CD4-positive, alpha-beta T cell treated with Interleukin-4 for 1 hour (primary cell): ENCODE measurements around the gene OR10G2.
"Not testable (repeated sequence)": the region's sequence is repeated elsewhere in the genome, so short reads cannot be mapped to it uniquely, and the experiment has no call there.

Source experiments
- DNase-seq, 2 donors: peaks; one replicate each; pipeline ENCODE4 v3.0.0-alpha.2; 2020 to 2022

The OR10G2 gene, protein sequence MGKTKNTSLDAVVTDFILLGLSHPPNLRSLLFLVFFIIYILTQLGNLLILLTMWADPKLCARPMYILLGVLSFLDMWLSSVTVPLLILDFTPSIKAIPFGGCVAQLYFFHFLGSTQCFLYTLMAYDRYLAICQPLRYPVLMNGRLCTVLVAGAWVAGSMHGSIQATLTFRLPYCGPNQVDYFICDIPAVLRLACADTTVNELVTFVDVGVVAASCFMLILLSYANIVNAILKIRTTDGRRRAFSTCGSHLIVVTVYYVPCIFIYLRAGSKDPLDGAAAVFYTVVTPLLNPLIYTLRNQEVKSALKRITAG

DNA sequence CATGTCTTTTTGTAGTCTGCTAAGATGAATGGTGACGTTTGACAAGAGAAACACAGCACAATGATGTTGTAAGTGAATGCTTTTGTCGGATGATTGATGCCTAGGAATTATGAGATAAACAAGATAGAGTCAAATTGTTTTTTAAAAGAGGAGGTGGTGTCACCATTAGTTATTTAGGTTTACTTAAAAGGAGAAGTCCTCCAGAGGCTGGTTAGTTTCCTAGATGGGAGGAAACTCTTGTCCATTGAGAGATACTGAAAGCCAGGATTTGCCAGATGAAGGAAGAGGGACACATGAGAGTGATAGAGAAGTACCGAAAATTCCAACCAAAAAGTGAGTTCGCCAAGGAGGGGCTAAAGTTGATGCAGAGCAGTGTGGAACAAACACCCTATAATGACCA is at the start of gene OR10G2:
TSS of gene OR10G2 (minus strand) at position 101 of the 400 bp plus-strand sequence. CDS start at position 3, 98 bp downstream.
- no peak for DNase-seq

DNA sequence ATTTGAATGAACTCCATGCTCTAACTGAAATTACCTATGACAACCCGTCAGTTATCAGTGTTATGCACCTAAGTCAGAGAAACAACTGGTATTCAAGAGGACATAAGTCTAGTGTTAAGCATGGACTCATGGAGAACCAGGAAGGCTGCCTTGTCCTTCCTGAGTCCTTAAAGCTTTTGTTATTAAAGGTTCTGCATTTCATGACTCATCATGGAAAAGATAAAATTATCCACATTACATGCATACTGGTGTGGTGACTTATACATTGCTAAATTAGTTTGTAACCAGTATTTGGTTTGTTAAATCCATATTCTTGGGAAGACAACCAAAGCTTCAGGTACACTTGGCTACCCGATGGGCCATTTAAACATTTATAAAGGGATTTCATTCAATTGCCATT is 45.3 kb upstream of the OR10G2 start:
- DNase-seq: no peak

DNA sequence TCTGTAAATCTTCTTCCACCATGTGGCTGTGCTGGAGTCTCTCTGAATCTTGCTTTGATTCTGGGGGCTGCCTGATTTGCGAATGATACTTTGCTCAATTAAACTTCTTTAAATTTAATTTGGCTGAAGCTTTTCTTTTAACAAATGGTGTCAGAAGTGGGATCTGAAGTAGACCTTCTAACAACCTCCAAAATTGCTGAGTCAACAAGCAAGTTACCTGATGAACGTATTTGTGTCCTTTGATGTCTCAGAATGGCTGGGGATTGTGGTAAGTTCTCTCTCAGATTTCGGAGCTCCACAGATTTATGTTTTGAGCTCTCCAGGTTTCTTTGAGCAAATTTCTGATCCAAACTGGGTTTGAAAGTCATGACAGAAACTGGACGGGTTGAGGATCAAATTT is 40.8 kb upstream of the OR10G2 start:
- DNase-seq: no peak

DNA sequence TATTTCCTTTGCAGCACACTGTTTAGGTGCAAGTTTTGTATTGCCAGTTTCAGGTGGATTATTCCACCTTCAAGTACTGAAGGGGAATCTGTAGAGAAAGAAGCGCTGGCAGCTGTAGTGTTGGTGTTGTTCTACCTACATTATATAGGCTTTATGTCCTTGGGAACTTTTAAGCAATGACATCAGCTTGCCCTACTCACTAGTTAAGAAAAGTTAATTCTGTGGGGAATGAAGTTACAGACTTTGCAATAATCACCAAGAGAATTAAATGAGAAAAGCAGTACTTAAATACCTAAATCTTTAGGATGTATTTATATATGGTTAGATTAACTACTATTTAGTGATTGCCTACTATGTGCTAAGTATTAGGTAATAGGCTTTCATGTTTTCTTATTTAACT is 39.0 kb upstream of the OR10G2 start, which contains the start of gene OR4E1:
TSS of gene OR4E1 (minus strand) at position 101 of the 400 bp plus-strand sequence. CDS start 2,883 bp downstream, outside the sequence.
- no peak for DNase-seq

DNA sequence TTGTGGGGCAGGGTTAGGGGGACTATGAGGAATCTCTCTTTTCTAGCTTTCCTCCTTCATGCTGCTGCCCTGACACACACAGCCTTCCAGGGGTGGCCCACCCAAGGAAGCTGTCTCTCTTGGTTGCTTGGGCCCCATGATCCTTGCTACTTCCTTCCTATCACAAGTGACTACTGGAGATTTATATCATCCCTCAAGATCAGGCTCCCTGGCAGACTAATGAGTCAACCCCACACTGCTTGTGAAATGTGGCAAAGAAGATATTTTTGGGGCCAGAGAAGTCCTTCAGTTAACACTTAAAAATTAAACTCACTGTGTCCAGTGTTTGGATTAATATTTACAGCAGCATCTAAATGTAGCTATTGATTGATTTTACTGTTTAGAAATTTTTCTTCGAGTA is 37.4 kb upstream of the OR10G2 start:
- DNase-seq: no peak

DNA sequence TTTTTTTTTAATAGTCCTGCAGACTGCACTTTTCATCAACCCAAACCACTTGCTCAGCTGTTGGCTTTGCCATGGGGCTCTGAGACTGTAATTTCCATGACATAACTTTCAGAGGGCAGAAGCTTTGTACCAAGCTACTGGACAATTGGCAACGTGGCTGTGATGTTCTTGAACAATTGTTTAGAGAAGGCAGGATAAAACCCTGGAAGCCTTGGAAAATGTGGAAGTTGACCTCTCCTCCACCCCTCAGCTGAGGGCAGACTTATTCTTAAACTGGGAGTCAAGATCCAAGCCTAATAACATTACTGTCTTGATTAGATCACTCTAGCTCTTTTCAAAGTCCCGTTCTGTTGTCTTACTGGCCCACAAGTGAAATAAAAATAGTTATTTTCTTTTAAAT is 36.6 kb upstream of the OR10G2 start:
- no peak for DNase-seq

DNA sequence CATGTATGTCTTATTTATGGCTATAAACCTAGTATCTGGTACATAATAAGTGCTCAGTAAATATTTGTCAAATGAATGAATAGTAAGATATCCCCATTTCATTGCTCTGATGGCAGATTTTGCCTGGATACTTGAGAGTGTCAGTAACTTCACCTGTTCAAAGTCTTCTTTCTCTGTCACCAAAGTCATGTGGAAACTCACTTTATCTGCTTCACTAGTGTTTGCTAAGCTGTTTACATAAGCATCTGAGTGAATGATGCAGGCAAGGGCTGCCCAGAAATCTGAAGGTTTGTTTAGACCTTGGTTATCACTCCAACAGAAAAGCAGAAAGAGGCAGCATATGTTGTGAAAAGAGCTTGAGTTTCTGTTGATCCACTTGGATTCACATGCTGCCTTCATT is 34.5 kb upstream of the OR10G2 start:
- no peak for DNase-seq

DNA sequence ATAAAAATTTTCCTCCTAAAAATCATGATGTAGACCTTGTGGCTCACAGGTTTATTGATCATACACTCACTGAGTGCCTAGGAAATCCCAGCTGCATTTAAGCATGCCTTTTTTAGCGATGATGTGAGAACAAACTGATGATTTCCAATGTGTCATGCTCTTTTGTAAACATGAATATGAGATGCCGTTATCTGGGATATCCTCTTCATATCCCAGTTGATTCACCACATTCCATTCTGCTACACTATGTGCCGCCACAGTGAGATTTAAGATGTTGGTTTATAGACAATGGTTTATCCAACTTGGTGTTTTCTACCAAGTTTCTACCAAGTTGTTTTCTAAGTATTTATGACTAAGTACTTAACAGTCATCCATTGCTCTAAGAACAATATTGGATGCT is 33.6 kb upstream of the OR10G2 start:
- DNase-seq: no peak

DNA sequence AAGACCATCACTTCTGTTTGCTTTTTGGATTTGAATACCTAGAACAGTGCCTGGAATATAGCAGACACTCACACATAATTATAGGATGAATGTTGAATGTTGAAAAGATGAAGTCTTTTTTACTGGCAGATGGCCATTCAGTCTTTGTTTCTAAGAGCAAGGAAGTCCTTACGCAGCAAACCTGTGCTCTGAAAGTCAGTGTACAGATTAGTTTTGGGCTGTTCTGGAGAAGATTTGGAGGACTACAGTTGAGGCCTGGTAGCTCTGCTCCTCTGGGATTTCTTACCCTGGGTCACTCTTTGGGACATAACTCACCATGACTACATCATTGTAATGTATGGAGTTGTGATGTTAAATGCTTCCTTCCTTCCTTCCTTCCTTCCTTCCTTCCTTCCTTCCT is 22.2 kb upstream of the OR10G2 start:
- DNase-seq: no peak

DNA sequence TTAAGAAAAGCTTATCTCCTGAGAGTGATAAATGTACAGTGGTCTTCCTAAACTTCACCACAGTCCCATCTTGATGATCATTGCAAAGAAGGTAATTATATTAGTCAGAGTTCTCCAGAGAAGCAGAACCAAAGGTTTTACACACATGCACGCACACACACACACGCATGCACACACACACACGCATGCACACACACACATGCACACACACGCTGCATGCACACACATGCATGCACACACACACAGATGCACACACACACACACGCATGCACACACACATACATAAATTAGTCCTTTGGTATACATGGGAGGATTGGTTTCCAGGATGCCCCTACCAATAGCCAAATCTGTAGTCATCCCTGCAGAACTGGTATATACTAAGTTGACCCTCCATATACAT is 19.5 kb upstream of the OR10G2 start:
- no peak for DNase-seq

DNA sequence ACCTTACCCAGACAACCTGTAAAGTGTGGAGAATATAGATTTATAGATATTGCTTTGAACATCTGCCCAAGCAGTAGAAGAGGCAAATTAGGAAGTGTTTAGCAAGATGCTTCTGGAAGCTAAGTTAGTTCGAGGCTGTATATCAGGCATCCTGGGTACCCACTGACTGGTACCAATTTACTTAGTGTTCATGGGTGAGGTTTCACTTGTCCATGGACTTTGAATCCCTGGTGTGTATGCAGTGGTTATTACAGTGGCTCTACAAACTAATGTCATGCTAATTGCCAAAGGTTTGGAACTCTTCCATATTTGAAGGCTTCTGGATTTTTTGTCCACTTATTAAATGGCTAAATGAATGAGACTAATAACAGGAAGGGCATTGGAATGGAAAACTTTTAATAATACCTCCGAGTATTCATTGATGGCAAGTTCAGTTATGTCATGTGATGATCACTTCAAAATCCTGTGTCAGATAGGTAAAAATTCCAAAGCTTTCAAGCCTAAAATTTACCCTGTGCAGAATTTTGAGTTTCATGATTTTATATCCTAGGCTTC is 18.7 kb upstream of the OR10G2 start, which contains the start of gene OR4E2:
TSS of gene OR4E2 (plus strand) at position 505 of the 555 bp plus-strand sequence. CDS start 11,248 bp downstream, outside the sequence.
- no peak for DNase-seq

DNA sequence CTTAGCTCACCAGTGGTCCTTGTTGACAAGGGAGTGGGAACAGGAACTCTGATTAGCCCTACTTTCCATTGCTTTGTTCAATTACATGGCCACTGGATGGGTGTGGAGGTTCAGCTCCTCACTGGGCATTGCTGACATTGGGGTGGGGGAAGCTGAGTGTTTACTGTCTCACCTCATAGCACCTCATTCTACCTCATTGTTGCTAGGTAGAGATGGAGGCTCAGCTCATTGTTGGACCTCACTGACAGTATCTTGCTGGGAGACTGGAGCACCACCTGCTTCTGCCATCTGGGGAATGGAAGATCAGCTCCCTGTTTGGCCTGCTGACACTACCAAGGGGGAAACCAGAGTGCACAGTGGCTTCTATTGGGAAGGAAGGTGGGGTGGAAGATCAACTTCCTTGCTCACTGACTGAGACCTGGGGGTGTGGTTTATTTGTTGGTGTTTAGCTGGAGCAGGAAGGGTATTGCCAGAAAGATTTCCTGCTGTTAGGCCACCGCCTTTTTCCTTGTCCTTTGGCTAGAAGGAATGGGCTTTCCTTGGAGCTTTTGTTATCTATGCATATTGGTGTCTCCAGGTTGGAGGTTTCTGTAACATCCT is 17.6 kb upstream of the OR10G2 start:
- DNase-seq: no peak

DNA sequence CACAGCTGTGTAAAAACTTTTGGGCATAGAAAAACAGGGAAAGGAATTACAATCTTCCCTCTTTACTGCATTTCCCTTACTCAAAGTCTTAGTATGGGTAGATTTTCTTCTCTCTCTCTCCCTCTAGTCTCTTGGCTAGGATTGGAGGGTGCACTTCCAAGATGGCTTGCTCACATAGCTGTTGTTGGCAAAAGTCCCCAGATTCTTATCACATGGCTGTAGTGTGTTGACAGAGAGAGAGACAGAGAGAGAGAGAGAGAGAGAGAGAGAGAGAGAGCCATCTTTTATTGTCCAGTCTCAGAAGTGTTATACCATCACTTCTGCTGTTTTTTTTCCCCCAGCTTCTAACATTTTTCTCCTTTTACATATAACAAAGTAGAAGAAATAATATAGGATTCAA is 12.6 kb upstream of the OR10G2 start:
- DNase-seq: no peak

DNA sequence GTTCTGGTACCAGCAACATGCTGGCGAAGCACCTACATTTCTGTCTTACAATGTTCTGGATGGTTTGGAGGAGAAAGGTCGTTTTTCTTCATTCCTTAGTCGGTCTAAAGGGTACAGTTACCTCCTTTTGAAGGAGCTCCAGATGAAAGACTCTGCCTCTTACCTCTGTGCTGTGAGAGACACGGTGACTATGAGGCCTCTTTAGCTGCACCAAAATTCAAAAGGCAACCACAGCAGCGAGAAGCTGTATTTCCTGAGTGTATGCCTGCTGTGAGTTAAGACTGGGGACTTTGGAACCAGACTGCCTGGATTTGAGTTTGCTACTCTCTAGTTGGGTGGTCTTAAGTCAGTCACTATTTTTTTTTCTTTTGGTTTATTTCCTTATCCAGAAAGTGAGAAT is 8.7 kb upstream of the OR10G2 start:
- no peak for DNase-seq

DNA sequence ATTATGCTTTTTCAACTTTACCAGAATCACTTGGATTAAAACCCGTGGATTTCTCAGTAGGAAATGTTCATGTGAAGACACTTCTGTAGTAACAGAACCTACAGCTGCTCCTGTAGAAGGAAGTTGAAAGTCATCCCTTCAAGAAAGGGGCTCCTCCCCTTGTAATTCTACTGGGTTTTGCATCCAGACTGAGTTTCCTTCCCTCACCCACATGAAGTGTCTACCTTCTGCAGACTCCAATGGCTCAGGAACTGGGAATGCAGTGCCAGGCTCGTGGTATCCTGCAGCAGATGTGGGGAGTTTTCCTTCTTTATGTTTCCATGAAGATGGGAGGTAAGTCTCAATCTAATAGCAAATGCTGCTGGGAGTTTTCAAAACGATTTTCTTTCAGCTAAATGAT is 7.9 kb upstream of the OR10G2 start:
- DNase-seq: no peak

DNA sequence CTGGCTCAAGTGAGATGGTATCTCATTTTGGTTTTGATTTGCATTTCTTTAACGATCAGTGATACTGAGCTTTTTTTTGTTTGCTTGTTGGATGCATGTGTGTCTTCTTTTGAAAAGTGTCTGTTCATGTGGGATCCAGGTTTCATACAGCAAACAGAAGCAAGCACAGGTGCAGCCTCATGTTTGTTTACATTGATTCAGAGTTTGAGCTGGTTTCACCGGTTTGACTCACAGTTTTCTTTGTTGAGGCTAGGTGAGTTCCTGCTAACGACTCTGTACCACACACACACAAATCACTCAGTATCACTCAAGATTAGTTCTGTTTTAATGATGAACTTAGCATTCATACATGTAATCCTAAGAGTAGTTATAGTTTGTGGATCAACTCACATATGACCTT is 3.7 kb downstream of the OR10G2 start:
- no peak for DNase-seq

DNA sequence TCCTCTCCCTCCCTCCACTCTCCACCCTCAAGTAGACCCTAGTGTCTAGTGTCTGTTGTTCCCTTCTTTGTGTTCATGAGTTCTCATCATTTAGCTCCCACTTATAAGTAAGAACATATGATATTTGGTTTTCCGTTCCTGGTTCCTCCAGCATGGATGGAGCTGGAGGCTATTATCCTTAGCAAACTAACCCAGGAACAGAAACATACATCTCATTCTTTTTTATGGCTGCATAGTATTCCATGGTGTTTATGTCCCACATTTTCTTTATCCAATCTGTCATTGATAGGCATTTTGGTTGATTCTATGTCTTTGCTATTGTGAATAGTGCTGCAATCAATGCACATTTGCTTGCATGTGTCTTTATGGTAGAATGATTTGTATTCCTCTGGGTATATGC is 4.2 kb downstream of the OR10G2 start:
- not testable (repeated sequence) for DNase-seq

DNA sequence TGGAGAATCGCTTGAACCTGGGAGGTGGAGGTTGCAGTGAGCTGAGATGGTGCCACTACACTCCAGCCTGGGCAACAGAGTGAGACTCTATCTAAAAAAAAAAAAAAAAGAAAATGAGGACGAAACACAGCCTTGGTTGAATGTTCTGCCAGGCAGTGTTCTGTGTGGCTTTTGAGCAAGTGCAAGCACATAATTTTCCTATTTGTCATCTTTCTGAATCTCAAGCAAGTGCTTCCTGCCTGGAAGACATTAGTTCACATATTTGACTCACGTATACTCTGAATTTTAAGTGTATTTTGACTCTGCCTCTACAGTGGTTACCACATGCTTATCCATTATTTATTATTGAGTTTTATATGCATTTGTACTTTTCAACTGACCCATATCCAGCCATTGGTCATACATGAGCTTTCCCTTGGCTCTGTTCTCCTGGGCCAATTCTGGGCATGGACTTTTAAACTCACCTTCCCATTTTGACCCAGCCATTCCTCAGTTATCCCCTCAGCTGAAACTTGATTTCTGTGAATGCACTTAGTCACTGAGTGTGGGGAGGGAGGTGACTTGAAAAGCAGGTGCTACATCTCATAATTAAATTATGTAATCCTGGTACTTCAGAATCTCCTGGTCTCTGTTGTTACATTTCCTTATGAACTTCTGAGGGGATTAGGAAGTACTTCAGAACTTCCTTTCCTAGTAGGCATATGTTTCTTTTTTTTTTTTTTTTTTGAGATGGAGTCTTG is 8.1 kb downstream of the OR10G2 start:
- DNase-seq: no peak

DNA sequence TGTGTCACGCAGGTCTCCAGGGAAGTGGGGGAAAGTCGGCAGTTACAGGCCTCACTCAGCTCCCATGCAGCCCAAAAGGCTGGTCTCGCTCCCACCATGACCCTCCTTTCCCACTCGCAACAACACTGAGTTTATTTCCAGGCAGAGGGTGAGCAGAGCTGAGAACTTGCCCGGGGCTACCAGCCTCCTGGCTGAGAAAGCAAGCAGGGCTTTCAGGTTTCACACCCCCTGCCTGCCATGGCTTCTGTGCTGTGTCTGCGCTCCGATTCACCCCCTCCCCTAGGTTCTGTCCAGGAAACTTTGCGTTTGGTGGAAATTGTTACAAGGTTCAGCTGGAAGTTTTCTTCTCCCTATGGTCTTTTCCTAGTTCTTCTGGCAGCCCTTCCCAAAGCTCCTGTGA is 17.1 kb downstream of the OR10G2 start:
- DNase-seq: no peak

DNA sequence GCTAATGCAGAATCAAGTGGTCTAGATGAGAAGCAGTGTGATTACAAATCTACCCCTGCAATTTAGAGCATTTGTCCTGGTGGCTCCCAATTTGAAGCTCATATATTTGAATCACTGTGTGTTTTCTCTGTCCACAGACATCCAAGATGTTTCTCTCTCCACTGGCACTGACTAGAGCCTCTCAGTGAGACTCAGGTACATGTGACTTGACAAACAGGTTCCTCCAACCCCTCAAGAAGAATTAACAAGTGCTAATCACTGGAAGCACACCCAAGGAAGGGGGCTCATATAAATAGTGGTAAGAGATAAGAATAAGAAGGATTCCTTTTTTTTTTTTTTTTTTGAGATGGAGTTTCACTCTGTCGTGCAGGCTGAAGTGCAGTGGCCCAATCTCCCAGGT is 20.5 kb downstream of the OR10G2 start:
- no peak for DNase-seq

DNA sequence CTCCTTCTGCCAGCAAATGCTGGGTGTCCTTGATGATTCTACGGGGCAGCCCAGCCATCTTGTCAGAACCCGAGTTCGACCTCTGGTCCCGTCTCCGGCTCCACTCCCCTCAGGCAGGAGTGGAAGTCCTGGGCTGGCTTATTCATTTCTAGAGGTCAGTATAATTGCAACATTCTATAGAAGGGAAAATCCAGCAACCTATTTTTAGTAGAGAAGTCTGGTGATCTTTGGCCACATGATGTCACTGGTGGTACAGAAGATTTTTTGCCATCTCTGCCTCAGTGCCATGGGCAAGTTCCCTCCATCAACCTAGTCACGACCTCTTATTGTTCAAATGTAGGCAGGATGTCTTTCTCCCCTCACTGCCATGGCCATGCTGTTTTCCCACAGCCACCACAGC is 22.4 kb downstream of the OR10G2 start:
- DNase-seq: no peak

DNA sequence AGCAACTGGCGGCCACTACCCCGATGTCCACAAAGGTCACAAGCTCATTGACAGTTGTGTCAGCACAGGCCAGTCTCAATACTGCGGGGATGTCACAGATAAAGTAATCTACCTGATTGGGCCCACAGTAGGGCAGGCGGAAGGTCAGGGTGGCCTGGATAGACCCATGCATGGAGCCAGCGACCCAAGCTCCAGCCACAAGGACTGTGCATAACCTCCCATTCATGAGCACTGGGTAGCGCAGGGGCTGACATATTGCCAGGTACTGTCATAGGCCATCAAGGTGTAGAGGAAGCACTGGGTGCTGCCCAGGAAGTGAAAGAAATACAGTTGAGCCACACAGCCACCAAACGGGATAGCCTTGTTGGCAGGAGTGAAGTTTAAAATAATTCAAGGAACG is 32.6 kb downstream of the OR10G2 start:
- not testable (repeated sequence) for DNase-seq

DNA sequence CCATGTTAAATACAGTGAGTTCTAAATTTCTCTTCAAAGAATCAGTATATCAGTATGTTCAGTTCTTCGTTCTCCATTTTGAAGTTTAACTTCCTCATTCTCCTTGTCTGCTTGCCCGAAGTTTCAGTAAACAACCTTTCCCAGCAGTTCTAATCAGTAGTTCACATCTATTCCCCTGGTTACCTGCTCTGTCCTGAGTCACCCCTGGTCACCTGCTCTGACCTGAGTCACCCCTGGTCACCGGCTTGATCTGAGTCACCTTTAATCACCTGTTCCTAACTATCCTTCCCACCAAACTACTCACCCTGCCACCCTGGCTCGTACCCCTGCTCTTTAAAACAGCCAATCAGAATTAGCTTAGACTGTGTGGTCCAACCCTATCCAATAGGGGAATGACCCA is 45.4 kb downstream of the OR10G2 start:
- DNase-seq: no peak
